Keratinocyte (primary cell): ENCODE measurements around the gene HNRNPK.

Source experiments
- EZH2 ChIP-seq: IDR thresholded peaks from one replicate; pipeline ENCODE4 v1.6.1; 2012; ENCODE audit warnings: inconsistent platforms, mild to moderate bottlenecking, low read length, moderate library complexity
- TF ChIP-seq, protein P1 (sequence below), 3 experiments: IDR thresholded peaks in 1 of 3; conservative IDR thresholded peaks in 1 of 3; optimal IDR thresholded peaks in 1 of 3; 2 replicates in 2 of 3; 3 replicates in 1 of 3; pipeline versions ENCODE3 to v1.5.1; 2011; ENCODE audit warnings: low read length in 3 of 3, mild to moderate bottlenecking in 3 of 3, moderate library complexity in 2 of 3, control low read depth in 1 of 3, inconsistent platforms in 1 of 3; ENCODE audit not compliant: insufficient read depth in 2 of 3; ENCODE audit errors: extremely low read depth in 1 of 3

DNA sequence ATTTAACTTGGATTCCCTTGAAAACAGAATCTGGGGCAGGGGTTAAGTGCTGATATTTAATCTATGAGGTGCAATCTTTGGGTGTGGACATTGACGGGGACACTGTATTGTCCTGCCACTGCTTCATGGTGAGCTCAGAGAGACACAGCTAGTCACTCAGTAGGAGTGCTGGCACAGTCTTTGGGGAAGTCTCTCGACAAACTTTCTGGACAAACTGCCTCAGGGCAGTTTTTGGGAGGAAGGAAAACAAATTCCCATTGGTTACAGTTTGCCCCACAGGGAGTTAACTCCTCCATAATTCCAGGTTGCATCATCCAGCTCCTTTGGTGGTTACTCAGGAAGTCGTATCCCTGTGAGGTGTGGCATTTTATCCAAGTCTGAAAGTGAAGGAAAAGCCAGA, 17.9 kb downstream of the HNRNPK start:
- TF ChIP-seq, protein P1, sequence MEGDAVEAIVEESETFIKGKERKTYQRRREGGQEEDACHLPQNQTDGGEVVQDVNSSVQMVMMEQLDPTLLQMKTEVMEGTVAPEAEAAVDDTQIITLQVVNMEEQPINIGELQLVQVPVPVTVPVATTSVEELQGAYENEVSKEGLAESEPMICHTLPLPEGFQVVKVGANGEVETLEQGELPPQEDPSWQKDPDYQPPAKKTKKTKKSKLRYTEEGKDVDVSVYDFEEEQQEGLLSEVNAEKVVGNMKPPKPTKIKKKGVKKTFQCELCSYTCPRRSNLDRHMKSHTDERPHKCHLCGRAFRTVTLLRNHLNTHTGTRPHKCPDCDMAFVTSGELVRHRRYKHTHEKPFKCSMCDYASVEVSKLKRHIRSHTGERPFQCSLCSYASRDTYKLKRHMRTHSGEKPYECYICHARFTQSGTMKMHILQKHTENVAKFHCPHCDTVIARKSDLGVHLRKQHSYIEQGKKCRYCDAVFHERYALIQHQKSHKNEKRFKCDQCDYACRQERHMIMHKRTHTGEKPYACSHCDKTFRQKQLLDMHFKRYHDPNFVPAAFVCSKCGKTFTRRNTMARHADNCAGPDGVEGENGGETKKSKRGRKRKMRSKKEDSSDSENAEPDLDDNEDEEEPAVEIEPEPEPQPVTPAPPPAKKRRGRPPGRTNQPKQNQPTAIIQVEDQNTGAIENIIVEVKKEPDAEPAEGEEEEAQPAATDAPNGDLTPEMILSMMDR (optimal IDR thresholded peaks at IDR 0.05 in 1 of 3, IDR thresholded peaks at IDR 0.05 in 1 of 3, conservative IDR thresholded peaks at IDR 0.05 in 1 of 3; ENCODE audit: extremely low read depth in 1 of 3, insufficient read depth in 2 of 3, low read length in 3 of 3) = no peak
- TF ChIP-seq EZH2 = no peak
